HG03442 (cell line): Measurements from ENCODE around the gene TRERF1.

Experiments used
- ATAC-seq: cut with Tn5 transposase; IDR thresholded peaks from one replicate; pipeline ENCODE4 v1.9.1; 2021; ENCODE audit warnings: mild to moderate bottlenecking, moderate library complexity; ENCODE audit not compliant: unreplicated experiment

Gene TRERF1

GRCh38 chr6:42259286-42259685, 192.4 kb downstream of the TRERF1 start:
- ATAC-seq, result no peak

GRCh38 chr6:42257614-42258013, 194.1 kb downstream of the TRERF1 start:
- no peak for ATAC-seq

GRCh38 chr6:42257063-42257462, 194.7 kb downstream of the TRERF1 start:
- no peak for ATAC-seq

GRCh38 chr6:42255050-42255449, 196.7 kb downstream of the TRERF1 start:
- ATAC-seq, result no peak

DNA sequence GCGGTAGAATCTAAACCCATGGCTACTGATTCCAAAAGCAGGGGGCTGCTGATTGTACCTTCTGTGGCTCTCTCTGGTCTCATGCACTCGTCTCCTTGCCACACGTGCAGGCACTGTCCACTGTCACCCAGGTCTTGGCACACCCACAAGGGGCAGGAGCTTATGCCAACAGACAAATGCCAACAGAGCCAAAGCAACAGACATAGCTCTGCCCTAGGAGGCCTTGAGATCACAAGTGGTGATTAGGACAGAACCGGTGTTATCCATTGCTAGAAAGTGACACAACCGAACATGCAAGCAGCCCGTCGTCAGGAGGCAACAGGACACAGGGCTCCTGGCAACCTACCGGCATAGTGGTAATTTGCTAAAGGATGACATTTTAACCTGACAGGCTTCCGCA, 197.2 kb downstream of the TRERF1 start:
- ATAC-seq, result no peak

- ATAC-seq, result no peak
Measured at GRCh38 chr6:42251911-42252637, 199.7 kb downstream of the TRERF1 start.

DNA sequence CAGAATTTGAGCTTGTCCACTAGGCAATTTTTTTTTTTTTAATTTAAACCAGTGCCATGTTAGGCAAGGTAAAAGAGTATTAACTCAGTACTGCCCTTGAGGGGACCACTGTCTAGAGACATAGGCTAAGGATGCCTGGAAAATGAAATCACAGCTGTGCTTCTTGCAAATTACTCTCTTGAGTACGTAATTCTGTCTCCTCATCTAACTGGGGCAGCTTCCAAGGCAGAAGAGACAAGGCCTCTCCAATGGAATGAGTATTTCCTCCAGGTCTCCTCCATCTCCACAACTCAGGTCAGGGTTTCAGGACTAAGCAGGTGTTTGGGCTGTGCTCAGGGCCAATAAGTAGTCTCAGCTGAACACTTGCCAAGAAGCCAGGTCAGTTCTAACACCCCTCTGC, 200.2 kb downstream of the TRERF1 start:
- no peak for ATAC-seq

GRCh38 chr6:42250274-42250931, 201.3 kb downstream of the TRERF1 start:
- no peak for ATAC-seq

GRCh38 chr6:42249279-42249678, 202.4 kb downstream of the TRERF1 start:
- ATAC-seq, result no peak

DNA sequence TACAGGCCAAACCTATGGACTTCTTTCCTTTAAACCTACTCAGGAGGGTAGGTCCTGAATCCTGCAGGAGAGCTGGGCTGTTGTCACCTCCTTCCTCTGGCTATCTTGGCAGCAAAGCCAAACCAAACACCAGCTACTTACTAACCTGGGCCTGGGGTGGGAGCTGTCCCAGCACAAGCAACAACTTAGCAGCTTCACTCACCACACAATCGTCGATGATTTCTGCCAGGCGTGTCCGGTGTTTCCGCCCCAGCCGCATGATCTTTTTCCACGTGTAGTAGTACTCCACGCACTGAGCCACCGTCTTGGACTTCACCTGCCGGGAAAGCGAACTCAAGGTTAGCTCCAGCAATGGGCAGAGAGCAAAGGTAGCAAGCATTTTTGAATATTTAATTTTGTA, 208.7 kb downstream of the TRERF1 start:
- ATAC-seq, result no peak

GRCh38 chr6:42241915-42242314, 209.8 kb downstream of the TRERF1 start:
- no peak for ATAC-seq

DNA sequence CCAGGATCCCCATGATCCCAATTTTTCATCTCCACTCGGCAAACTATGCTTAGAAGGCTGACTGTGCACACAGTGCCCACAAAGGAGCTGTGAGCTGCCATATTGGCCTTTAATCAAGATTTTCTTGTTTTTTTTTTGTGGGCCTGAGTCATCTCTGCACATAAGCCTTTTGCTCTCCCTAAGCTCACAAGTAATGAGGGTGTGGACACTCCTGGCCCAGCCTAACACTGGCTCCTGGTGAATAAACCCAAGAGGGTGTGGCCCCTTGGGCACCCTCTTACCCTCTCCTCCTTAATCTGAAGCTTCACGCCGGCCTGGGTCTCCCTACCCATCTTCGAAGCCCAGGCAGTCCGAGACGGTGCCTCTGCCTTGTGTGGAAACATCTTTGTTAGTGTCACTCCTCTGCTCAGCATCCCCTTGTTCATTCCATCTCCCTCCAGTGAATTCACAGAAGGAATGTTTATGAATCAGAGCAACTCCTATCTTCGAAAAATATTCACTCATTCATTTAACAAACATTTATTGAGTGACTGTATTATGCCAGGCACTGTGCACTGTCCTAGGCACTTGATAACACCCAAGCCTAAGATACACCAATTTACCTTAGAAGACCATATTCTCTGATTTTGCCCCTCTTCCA, 211.9 kb downstream of the TRERF1 start:
- no peak for ATAC-seq

GRCh38 chr6:42239333-42239732, 212.4 kb downstream of the TRERF1 start:
- ATAC-seq, result no peak

DNA sequence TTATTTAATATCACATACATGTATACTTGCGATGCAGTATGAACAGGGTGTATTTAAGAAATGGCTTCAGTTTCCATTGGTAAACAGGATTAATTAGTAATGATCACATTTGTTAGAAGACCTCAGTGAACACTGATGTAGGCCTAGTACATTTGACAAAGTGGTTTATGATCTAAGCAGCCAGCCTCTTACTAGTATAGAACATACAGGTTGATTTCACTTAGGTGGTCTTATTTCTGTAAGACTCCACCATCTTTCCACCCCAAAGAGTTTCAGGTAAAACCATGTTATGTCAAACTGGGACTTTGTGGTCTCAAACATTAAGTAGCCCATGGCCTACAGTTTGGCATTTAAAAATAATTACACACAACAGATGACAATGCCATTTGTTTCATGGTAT, 213.9 kb downstream of the TRERF1 start:
- no peak for ATAC-seq

GRCh38 chr6:42236682-42237473, 214.8 kb downstream of the TRERF1 start:
- ATAC-seq, result no peak

- no peak for ATAC-seq
Measured at GRCh38 chr6:42236030-42236429, 215.7 kb downstream of the TRERF1 start.

- ATAC-seq, result no peak
Measured at GRCh38 chr6:42232035-42232434, 219.7 kb downstream of the TRERF1 start.

GRCh38 chr6:42230345-42231321, 221.1 kb downstream of the TRERF1 start:
- no peak for ATAC-seq

GRCh38 chr6:42229506-42230119, 222.1 kb downstream of the TRERF1 start:
- ATAC-seq, result no peak

DNA sequence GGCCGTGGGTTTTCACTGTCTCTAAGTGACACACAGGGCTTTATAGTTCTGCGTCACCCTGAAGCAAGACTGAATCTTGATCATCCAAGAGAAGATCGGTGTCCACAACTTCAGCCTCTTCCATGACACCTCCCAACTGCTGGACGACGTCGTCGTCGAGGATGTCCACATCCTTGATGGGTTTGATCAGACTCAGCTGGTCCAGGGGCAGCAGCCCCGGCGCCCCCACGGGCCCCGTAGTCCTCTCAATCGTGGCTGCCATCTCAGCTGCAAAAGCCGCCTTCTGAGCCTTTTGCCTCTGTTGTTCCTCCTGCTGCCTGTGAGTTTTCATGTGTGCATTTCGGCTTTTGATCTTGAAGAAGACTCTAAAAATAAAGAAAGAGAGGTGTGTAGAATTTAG, 223.4 kb downstream of the TRERF1 start:
- no peak for ATAC-seq
